Naive B cell (primary cell): Measurements from ENCODE around the gene SLC35F3. TPM values are rescaled to one million over a fixed set of nuclear protein-coding genes. Genes with fewer than 3 reads are reported as not detected.
"Not testable (repeated sequence)": the region's sequence is repeated elsewhere in the genome, so short reads cannot be mapped to it uniquely, and the experiment has no call there.

ENCODE experiments used
- ATAC-seq, 2 donors: fragments of 150-1000 bp; cut with Tn5 transposase; 2 replicates each; pipeline ENCODE4 v1.10.0; 2021; ENCODE audit warnings: low read depth in 2 of 2, mild to moderate bottlenecking in 2 of 2, moderate library complexity in 2 of 2
- DNase-seq: peaks from one replicate; pipeline ENCODE4 v3.0.0; 2022
- H3K27ac Mint-ChIP-seq, 6 donors: one replicate each; pipeline ENCODE4 v1.8.0; 2020 to 2022; ENCODE audit warnings: mild to moderate bottlenecking in 6 of 6, mixed read lengths in 6 of 6, moderate library complexity in 5 of 6, inconsistent platforms in 2 of 6
- H3K27me3 Mint-ChIP-seq, 3 donors: one replicate each; pipeline ENCODE4 v1.8.0; 2021 to 2022; ENCODE audit warnings: mixed read lengths in 3 of 3, mild to moderate bottlenecking in 1 of 3
- H3K36me3 Mint-ChIP-seq, 2 donors: one replicate each; pipeline ENCODE4 v1.8.0; 2020 to 2022; ENCODE audit warnings: mixed read lengths in 2 of 2, inconsistent platforms in 1 of 2, mild to moderate bottlenecking in 1 of 2
- H3K4me1 Mint-ChIP-seq, 3 donors: one replicate each; pipeline ENCODE4 v1.8.0; 2020 to 2022; ENCODE audit warnings: mixed read lengths in 3 of 3, inconsistent platforms in 1 of 3, mild to moderate bottlenecking in 1 of 3, moderate library complexity in 1 of 3
- H3K4me3 Mint-ChIP-seq, 8 donors: one replicate each; pipeline ENCODE4 v1.8.0; 2020 to 2022; ENCODE audit warnings: mild to moderate bottlenecking in 8 of 8, mixed read lengths in 8 of 8, moderate library complexity in 8 of 8, inconsistent platforms in 2 of 8
- H3K9me3 Mint-ChIP-seq, 7 donors: one replicate each; pipeline ENCODE4 v1.8.0; 2020 to 2022; ENCODE audit warnings: mixed read lengths in 7 of 7, mild to moderate bottlenecking in 5 of 7, inconsistent platforms in 2 of 7, moderate library complexity in 1 of 7
- polyA plus RNA-seq, 6 donors: library from polyadenylated mRNA; unstranded; fragments of 300-500 nt; fragmentation: Illumina TruSeq; gene quantifications; one replicate each; pipeline ENCODE4 v1.2.3, GENCODE V29; 2021; ENCODE audit warnings: low read depth in 6 of 6

The SLC35F3 gene
- polyA plus RNA-seq, 6 donors from 2014 or later: not detected

DNA sequence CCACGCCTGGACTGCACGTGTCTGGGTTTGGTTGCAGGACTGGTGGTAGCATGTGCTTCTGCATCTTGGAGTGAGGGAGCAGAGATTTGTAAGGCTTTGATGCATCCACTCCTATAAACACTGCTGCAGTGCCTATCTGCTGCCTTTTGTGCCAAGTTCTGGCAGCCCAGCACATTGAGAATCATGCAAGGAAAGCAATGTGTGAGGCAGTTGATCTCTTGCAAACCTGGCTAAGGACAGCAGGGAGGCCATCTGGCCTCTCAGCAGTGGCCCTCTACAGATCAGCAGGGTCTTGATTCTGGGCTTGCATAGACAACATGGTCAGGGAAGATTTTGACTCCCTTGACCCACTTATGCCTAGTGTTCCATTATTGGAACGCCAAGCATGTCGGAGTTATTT, 387.5 kb downstream of the SLC35F3 start:
- Mint-ChIP-seq H3K27me3 (peaks cover 6 to 35% (median 32%) of the 10 kb centered on the region in 3 donors), H3K9me3 (peaks cover 8 to 28% (median 18%) of the 10 kb centered on the region in 7 donors), H3K4me1 (no peaks in the 10 kb centered on the region), H3K4me3 (no peak overlapping the region), H3K36me3 (peaks cover 12 to 19% of the 10 kb centered on the region in 2 donors), H3K27ac (no peak overlapping the region)
- no peak for ATAC-seq
- no peak for DNase-seq

DNA sequence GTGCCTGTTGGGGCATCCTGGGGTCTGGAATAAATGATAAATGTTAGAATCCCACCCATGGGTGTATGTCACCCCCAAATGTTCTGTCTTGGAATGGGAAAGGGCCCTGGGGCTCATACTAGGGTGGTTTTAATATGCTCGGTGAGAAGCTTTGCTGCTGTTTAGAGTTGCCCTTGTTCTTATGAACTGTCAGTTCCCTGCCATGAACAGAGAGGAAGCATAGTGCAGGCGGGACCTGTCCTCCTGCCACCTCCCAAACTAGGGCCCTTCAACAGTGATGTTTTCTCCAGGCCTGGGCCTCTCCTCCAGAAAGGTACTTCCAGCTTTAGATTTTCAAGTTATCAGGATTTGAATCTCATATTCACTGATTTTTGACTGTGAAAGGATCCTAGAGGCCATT, 388.1 kb downstream of the SLC35F3 start:
- ATAC-seq (no peak), DNase-seq (no peak)
- no peaks in the 10 kb centered on the region for H3K4me1 Mint-ChIP-seq
- H3K9me3 Mint-ChIP-seq: peaks cover 8 to 31% (median 18%) of the 10 kb centered on the region in 7 donors
- H3K27me3 Mint-ChIP-seq: peaks cover 10 to 41% (median 38%) of the 10 kb centered on the region in 3 donors
- H3K36me3 Mint-ChIP-seq: peaks cover 12 to 19% of the 10 kb centered on the region in 2 donors
- H3K4me3 Mint-ChIP-seq: peak overlapping the region in 1 of 8 donors; percentile 24
- H3K27ac Mint-ChIP-seq: no peak overlapping the region

DNA sequence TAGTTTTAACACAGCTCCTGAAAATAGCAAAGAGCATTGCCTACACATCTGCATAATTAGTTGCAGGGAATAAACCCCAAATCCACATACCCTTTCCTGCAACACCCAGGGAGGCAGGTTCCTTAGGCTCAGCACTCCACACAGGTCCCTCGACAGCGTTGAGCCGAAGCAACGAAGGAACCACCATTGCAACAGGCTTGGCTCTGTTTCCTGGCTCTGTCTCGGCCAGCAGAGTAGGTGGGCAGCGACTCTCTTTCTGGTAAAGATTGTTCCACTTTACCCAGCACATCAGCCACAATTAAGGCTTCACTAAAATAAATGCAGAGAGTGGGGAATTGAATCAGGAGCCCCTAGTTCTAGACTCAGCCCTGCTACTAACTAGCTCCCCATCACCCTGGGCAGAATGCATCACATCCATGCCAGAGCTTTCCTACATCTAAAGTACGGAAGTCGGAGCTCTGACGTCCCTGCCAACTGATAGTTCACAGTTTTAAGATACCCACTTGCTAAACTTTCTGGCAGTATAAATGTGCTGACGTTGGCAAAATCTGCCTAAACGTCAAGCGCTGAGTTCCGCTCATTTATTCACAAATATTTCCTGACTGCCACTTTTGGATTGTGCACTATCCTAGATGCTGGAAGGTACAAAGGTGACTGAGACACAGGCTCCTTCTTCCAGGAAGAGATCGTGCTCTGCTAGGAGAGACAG, 389.8 kb downstream of the SLC35F3 start:
- no peak overlapping the region for H3K27ac Mint-ChIP-seq
- H3K27me3 Mint-ChIP-seq: peaks cover 19 to 47% (median 44%) of the 10 kb centered on the region in 3 donors
- H3K4me1 Mint-ChIP-seq: no peaks in the 10 kb centered on the region
- ATAC-seq: no peak
- H3K9me3 Mint-ChIP-seq: peaks cover 8 to 39% (median 19%) of the 10 kb centered on the region in 7 donors
- no peak for DNase-seq
- peaks cover 12 to 19% of the 10 kb centered on the region in 2 donors for H3K36me3 Mint-ChIP-seq
- no peak overlapping the region for H3K4me3 Mint-ChIP-seq

DNA sequence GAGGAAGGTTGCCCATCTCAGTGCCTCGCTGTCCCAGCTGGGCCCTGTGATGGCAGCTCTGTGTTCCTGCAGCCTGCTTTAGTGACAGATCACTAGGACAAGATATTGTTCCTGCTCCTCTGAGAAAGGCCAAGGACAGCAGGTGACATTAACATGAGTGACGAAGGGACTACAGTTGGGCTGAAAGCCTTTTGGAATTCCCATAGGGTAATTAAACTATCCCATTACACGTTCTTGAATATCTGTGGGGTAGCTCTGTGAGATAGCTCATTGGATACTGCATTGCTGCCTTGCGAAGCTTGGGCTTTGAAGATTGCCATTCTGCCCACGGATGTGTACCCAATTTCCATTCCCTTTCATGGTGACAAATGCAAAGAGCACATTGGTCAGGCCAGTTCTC, 390.6 kb downstream of the SLC35F3 start:
- H3K9me3 Mint-ChIP-seq: peaks cover 1 to 33% (median 11%) of the 10 kb centered on the region in 7 donors
- H3K27me3 Mint-ChIP-seq: peaks cover 19 to 47% (median 36%) of the 10 kb centered on the region in 3 donors
- H3K4me3 Mint-ChIP-seq: no peak overlapping the region
- H3K4me1 Mint-ChIP-seq: no peaks in the 10 kb centered on the region
- H3K27ac Mint-ChIP-seq: no peak overlapping the region
- DNase-seq (no peak), ATAC-seq (no peak)
- H3K36me3 Mint-ChIP-seq: peaks cover 6 to 12% of the 10 kb centered on the region in 2 donors

DNA sequence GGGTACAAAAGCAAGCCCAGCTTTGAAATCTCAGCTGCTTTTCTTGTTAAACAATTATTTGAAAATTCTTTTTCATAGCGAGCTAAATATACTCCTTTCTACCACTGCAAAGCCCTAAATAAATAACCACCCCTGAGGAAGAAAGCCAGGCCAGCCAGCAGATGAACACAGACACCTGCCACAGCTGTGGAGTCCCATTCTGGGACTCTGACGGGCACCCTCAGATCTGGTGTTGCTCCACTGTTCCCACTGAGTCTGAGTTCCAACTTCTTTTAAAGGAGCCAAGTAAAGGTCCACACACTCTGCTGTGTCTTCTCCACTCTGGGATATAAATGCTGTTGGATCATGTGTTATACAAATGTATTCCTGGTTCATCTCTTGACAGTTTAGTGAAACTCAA, 391.1 kb downstream of the SLC35F3 start:
- Mint-ChIP-seq H3K27me3 (peaks cover 19 to 47% (median 34%) of the 10 kb centered on the region in 3 donors), H3K9me3 (peaks cover 0 to 28% (median 8%) of the 10 kb centered on the region in 7 donors), H3K27ac (no peak overlapping the region), H3K4me1 (no peaks in the 10 kb centered on the region), H3K4me3 (no peak overlapping the region), H3K36me3 (peaks cover under 1 to 9% of the 10 kb centered on the region in 2 donors)
- DNase-seq (no peak), ATAC-seq (no peak)

DNA sequence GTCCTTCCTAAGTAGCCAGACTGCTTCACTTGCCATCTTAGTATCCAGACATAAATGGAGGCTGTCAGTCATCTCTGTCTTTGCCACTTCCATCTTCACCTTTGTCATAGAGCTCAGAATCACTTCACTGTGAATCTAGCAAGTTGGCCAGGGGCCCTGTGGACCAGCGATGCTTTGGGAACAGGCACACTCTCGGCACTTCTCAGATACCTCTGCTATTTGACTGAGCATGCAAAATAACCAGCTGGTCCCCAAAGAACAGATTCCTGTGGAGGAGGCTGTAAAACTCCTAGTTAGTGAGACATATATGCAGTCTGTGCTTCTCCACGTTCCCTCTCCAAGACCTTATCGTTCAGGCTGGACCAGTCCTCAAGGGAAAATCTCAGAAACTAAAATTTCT, 392.0 kb downstream of the SLC35F3 start:
- H3K4me1 Mint-ChIP-seq: no peaks in the 10 kb centered on the region
- no peak overlapping the region for H3K27ac Mint-ChIP-seq
- no peak for DNase-seq
- ATAC-seq: no peak
- H3K4me3 Mint-ChIP-seq: no peak overlapping the region
- peaks cover 0 to 22% (median 4%) of the 10 kb centered on the region in 7 donors for H3K9me3 Mint-ChIP-seq
- peaks cover 19 to 40% (median 34%) of the 10 kb centered on the region in 3 donors for H3K27me3 Mint-ChIP-seq
- peaks cover 0 to 2% of the 10 kb centered on the region in 2 donors for H3K36me3 Mint-ChIP-seq

DNA sequence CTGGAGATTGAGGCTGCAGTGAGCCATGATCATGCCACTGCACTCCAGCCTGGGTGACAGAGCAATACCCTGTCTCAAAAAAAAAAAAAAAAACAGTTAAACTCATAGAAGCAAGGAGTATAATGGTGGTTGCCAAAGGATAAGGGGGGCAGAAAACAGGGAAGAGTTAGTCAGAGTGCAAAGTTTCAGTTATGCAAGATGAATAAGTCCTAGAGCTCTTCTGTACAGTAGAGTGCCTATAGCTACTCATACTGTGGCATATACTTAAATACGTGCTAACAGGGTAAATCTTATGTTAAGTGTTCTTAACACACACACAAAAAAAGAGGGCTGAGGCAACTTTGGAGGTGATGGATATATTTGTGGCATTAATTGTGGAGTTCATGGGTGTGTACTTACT, 393.2 kb downstream of the SLC35F3 start:
- Mint-ChIP-seq H3K27me3 (peaks cover 15 to 35% (median 34%) of the 10 kb centered on the region in 3 donors), H3K4me3 (no peak overlapping the region), H3K9me3 (peaks cover 0 to 22% (median 4%) of the 10 kb centered on the region in 7 donors), H3K36me3 (no peaks in the 10 kb centered on the region), H3K27ac (no peak overlapping the region), H3K4me1 (no peaks in the 10 kb centered on the region)
- ATAC-seq (no peak), DNase-seq (no peak)

DNA sequence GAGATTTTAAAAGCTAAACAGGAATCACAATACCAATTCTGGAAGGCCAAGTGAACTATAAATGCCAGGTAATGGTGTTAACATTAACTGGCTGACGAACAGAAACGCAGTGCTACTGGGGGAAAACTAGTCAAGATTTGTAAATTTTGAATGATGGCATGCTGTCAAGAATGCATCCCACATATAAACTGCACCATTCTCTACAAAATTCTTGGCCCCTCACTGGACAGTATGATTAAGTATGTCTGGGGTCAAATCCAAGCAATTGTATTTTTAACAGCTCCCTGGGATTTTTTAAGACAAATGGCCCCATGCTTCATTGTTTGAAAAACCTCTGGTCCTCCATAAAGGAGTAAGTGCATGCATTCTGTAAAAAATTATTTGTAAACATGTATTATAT, 395.6 kb downstream of the SLC35F3 start:
- H3K36me3 Mint-ChIP-seq: no peaks in the 10 kb centered on the region
- DNase-seq: no peak
- H3K4me3 Mint-ChIP-seq: no peak overlapping the region
- H3K4me1 Mint-ChIP-seq: no peaks in the 10 kb centered on the region
- peaks cover 15 to 38% (median 32%) of the 10 kb centered on the region in 3 donors for H3K27me3 Mint-ChIP-seq
- no peak for ATAC-seq
- H3K9me3 Mint-ChIP-seq: peaks cover 0 to 27% (median 6%) of the 10 kb centered on the region in 7 donors
- H3K27ac Mint-ChIP-seq: no peak overlapping the region

DNA sequence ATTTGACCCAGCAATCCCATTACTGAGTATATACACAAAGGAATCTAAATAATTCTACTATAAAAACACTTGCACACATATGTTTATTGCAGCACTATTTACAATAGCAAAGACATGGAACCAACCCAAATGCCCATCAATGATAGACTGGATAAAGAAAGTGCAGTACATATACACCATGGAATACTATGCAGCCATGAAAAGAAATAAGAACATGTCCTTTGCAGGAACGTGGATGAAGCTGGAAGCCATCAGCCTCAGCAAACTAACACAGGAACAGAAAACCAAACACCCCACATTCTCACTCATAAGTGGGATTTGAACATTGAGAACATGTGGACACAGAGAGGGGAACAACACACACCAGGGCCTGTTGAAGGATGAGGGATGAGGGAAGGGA, 397.2 kb downstream of the SLC35F3 start:
- ATAC-seq, H3K36me3 Mint-ChIP-seq, H3K4me3 Mint-ChIP-seq, H3K4me1 Mint-ChIP-seq, DNase-seq, H3K27ac Mint-ChIP-seq: not testable (repeated sequence)
- peaks cover 0 to 27% (median 6%) of the 10 kb centered on the region in 7 donors for H3K9me3 Mint-ChIP-seq
- peaks cover 15 to 22% (median 17%) of the 10 kb centered on the region in 3 donors for H3K27me3 Mint-ChIP-seq

DNA sequence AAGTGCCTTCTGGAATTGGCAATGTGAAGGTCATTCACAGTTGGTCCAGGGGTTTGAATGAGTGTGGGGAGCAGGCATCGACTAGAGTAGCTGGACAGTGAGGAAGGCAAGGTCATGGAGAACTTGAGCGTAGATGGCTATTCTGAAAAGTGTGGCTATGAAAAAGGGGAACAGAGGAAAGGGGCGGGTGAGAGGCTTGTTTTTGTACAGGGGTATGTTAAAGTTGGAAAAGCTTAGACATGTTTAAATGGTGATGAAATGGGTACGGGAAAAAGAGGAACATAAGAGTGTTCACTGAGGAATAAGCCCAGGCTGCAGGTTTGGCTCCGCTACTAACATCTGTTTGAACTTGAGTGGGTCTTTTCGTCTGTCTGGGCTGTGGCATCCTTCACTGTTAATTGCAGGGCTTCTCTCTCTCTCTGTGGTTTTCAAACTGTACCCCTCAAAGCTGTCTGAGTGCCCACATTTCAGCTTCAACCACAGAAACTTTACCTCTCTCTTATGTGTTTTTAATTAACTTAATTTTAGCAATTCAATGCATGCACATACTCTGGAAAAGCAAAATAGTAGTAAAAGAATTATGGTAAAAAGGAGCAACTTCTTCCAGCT, 398.0 kb downstream of the SLC35F3 start:
- Mint-ChIP-seq H3K4me1 (peaks cover 0 to 8% (median 4%) of the 10 kb centered on the region in 3 donors), H3K9me3 (peaks cover 0 to 26% (median 6%) of the 10 kb centered on the region in 7 donors)
- DNase-seq: no peak

DNA sequence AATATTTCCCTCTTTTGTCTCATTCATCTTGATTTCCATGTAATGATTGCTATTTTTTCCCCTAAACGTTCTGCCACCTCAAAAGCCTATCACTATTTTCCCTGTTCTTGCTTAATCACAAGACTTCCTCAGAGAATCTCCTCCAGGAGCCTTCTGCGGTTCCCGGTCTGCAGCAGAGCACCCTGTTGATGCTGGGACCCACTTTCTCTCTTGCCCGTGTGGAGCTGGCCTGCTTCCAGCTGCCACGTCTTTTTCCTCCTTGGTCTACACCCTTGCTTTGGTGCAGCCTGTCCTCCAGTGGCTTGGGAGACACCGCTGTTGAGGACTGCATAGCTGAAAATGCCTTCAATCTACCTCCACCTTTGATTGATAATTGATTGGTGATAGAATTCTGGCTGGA, 398.8 kb downstream of the SLC35F3 start:
- H3K27me3 Mint-ChIP-seq: peaks cover 2 to 12% (median 4%) of the 10 kb centered on the region in 3 donors
- no peak overlapping the region for H3K4me3 Mint-ChIP-seq
- no peak for ATAC-seq
- H3K9me3 Mint-ChIP-seq: peaks cover 0 to 18% (median 6%) of the 10 kb centered on the region in 7 donors
- no peak overlapping the region for H3K27ac Mint-ChIP-seq
- no peak for DNase-seq
- H3K4me1 Mint-ChIP-seq: peaks cover 0 to 11% (median 7%) of the 10 kb centered on the region in 3 donors
- H3K36me3 Mint-ChIP-seq: no peaks in the 10 kb centered on the region

More for the DNA sequence above, 398.0 kb downstream of the SLC35F3 start:
- ATAC-seq: no peak
- no peak overlapping the region for H3K27ac Mint-ChIP-seq
- no peaks in the 10 kb centered on the region for H3K36me3 Mint-ChIP-seq
- peaks cover 9 to 16% (median 10%) of the 10 kb centered on the region in 3 donors for H3K27me3 Mint-ChIP-seq
- no peak overlapping the region for H3K4me3 Mint-ChIP-seq

DNA sequence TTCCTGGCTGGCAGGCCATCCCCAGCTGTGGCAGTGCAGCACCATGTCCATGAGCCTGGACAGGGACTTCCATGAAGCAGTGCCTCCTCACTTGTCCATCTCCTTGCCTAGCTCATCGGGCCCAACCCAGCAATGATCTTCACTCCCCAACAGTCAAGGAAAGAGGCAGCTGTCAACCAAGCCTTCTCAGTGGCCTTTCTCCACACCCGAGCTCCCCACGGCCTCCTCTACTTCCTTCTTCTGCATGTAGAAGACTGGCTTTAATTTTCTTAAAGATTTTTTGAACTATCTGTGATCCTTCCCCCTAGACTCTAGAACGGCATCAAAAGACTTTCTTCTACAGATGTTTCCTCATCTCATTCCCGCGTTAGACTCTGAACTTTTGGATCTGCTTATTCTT, 403.2 kb downstream of the SLC35F3 start:
- Mint-ChIP-seq H3K4me3 (no peak overlapping the region), H3K27me3 (peaks cover 5 to 29% (median 15%) of the 10 kb centered on the region in 3 donors), H3K4me1 (peaks cover 0 to 21% (median 13%) of the 10 kb centered on the region in 3 donors), H3K36me3 (no peaks in the 10 kb centered on the region), H3K9me3 (peaks cover 0 to 5% (median 2%) of the 10 kb centered on the region in 7 donors), H3K27ac (peak overlapping the region in 1 of 6 donors; percentile 57)
- no peak for ATAC-seq
- no peak for DNase-seq

DNA sequence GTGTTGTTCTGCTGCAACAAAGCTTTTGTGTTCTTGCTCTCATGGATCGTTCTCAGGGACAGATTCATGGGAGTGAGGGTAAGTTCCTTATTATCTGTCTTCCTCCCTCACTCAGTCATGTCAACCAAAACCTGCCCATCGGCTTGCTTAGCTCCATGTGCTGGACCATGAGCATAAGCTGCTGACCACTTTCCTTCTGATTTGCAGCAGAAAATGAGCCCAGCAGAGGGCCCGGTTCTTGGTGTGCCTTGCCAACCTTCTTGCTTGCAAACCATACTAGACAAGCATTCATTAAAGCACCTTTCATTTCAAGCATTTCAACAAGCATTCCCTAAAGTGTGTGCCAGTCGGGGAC, 404.7 kb downstream of the SLC35F3 start:
- ATAC-seq: no peak
- Mint-ChIP-seq H3K9me3 (peaks cover 0 to 5% (median 2%) of the 10 kb centered on the region in 7 donors), H3K4me3 (no peak overlapping the region), H3K27me3 (peaks cover 5 to 28% (median 28%) of the 10 kb centered on the region in 3 donors), H3K27ac (no peak overlapping the region), H3K4me1 (peaks cover 0 to 21% (median 13%) of the 10 kb centered on the region in 3 donors), H3K36me3 (no peaks in the 10 kb centered on the region)
- DNase-seq: no peak
